Activated T-helper 1 cell treated with anti-CD3 and anti-CD28 coated beads, Interleukin-2, amount 50 U/mL, for 16 hours (primary cell): ENCODE data around the gene TNFAIP6.
"Not testable (repeated sequence)": the region's sequence is repeated elsewhere in the genome, so short reads cannot be mapped to it uniquely, and the experiment has no call there.

Source experiments
- DNase-seq, 2 donors: peaks; one replicate each; pipeline ENCODE4 v3.0.0-alpha.2; 2020; ENCODE audit warnings: low read depth in 1 of 2, low spot score in 1 of 2

Gene TNFAIP6

DNA sequence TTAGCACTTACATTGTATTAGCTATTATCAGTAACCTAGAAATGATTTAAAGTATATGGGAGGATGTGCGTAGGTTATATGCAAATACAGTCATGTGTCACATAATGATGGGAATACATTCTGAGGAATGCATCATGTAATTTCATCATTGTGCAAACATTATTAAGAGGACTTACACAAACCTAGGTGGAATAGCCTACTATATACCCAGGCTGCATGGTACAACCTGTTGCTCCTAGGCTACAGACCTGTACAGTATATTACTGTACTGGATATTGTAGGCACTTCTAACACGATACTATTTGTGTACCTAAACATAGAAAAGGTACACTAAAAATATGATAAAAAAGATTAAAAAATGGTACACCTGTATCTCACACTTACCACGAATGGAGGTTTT is 60.3 kb downstream of the TNFAIP6 start:
- no peak for DNase-seq

DNA sequence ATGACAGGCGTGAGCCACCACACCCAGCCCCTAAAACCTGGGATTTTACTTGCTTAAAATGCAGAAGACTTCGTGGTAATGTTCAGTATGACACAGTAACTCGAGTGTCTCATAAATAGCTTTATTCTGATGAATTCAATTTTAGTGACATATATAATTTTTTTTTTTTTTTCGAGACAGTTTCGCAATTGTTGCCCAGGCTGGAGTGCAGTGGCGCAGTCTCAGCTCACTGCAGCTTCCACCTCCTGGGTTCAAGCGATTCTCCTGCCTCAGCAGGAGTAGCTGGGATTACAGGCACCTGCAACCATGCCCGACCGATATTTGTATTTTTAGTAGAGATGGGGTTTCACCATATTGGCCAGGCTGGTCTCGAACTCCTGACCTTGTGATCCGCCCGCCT is 64.3 kb downstream of the TNFAIP6 start:
- not testable (repeated sequence) for DNase-seq

DNA sequence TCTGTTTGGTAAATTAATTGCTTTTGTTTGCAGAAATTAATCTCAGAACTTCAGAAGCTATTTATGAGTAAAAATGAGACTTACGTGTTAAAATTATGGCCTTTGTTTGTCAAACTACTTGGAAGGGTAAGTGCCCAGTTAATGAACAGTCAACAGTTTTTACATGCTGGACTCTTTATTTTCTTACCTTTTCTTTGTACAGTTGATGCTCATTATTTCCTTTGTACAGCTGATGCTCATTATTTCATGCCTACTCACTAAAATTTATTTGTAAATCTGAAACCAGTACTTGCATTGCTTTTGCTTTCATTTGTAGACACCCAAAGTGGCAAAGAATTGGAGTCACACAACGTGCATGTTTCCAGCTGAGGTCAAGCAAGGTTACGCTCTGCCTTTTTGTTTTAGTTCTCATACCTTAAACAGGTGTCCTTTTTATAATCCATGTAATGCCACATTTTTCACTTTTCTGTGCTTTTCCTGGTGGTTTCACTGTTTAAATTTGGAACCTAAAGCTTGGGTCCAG is 65.6 kb downstream of the TNFAIP6 start:
- DNase-seq: no peak

GRCh38 chr2:151423760-151424159 is 66.4 kb downstream of the TNFAIP6 start:
- DNase-seq: no peak
